GM08714 (cell line): ENCODE data around the gene SRP54.
A peak's percentile ranks its signal among the peaks of the same experiment; 100 is the strongest.

ENCODE experiments used
- H3K4me3 ChIP-seq: fragments of 200-500 bp; sonication (Bioruptor generic); 2 replicates; pipeline ENCODE4 v1.5.1; 2014; ENCODE audit warnings: mild to moderate bottlenecking, low read length, inconsistent platforms
- ZNF274 ChIP-seq: IDR thresholded peaks from 2 replicates; pipeline ENCODE4 v1.6.1; 2012; ENCODE audit warnings: mild to moderate bottlenecking, low read depth, low read length

The SRP54 gene

DNA sequence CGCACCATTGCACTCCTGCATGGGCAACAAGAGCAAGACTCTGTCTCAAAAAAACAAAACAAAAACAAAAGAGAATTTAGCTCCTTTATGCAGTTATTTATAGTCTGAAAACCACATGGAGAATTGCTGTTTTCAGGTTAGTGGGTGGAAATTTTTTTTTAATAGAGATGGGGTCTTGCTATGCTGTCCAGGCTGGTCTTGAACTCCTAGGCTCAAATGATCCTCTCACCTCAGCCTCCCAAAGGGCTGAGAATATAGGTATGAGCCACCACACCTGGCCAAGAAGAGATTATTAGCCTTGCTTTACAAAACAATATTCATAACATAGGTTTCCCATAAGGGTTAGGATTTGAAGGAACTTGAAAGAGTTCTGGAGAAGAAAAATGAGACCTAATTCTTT lies 12.1 kb upstream of the SRP54 start:
- H3K4me3 ChIP-seq, result no peak overlapping the region
- TF ChIP-seq ZNF274, result no peak

DNA sequence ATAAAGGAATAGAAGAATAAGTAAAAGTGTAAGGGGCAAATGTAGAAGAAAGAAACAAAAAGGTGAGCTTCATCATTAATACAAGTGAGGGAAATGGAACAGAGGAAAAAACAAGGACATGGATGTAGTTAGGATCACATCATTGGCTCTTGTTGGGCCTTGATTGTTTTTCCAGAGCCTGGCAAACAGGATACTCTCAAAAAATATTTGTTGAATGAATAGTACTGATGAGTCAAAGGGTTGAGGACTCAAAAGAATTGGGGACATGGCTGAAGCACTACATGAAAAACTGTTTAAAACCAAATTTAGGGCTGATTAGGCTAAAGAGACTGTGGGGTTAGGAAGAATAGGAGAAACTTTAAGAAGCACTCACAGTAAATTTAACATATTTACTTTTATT lies 11.4 kb upstream of the SRP54 start:
- H3K4me3 ChIP-seq, result no peak overlapping the region
- TF ChIP-seq ZNF274, result no peak

DNA sequence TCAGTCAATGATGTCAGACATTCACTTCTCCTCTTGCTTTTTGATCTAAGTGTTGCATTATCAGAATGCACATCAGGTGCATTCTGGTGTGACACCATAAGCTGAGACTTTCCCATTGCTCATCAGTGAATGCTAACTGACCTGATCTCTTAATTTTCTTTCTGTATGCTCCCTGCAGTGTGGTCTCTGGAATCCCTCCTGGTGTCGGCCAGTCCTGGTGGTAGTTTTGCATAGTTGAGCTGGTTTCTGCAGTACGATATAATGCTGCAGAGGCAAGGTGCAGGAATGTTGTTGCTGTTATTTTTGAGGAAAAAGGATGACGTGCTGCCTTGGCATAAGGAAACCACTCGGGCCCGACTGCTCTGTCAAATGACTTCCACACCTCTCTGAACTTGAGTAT lies 11.0 kb upstream of the SRP54 start:
- TF ChIP-seq ZNF274, result no peak
- H3K4me3 ChIP-seq, result no peak overlapping the region

DNA sequence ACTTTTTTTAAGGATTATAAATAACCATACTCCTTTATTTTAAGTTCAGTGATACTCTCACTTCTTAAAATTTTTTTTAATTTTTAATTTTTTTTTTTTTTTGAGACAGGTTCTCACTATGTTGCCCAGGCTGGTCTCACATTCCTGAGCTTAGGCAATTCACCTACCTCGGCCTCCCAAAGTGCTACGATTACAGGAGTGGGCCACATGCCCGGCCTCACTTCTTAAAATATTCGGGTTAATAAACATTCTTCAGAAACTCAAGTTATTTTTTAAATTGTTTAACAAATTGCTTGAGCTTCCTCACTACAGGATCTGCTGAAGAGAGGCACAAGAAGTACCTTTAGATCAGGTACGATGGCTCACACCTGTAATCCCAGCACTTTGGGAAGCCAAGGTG lies 4.3 kb upstream of the SRP54 start:
- no peak for TF ChIP-seq ZNF274
- H3K4me3 ChIP-seq, result no peak overlapping the region

DNA sequence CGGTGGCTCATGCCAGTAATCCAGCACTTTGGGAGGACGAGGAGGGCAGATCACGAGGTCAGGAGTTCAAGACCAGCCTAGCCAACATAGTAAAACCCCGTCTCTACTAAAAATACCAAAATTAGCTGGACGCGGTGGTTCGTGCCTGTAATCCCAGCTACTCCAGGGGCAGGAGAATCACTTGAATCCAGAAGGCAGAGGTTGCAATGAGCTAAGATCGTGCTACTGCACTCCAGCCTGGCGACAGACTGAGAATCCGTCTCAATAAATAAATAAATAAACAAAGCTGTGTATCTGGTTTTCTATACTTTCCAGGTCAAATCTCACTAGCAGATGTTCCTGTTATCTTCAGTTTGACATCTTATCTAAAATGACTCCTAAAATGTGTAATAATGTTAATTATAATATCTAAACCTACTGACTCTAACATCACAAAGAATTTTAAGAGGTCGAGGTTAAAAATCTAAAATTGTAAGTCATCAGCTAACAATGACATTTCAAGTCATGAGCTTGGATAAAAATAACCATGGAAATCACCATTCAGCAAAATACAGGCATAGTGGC lies 2.4 kb upstream of the SRP54 start:
- H3K4me3 ChIP-seq, result peak overlapping the region; percentile 89; the same call in 1 of the 2 replicates
- TF ChIP-seq ZNF274, result no peak

DNA sequence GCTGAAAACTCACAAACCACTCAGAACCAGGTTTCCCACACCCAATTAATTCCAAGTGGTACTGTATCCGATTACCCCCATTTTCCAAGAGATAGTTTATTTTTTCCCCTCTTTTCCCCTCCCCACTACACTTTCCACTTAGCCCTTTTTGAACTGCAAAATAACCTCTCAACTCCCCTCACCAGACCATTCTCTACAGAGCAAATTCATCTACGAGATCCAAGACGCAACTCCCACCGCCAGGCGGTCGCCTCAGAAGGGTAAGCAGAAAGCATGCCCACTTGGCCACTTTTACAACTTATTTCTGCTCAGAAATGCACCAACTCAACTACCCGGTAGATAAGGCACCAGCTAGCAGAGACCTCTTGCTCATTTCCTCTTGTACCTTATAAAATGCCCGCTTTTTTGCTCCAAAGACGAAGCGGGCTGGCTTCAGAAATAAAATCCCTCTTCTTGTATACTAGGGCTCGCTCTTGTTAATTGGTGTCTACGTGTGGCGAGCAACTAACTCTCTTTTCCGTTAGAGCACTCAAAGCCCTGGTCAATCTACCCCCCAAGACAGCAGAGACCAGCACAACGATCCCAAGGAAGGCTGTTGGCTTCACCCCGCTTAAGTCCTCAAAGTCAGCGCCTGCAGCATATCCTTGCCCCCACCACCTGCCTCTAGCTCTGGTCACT lies 910 bp upstream of the SRP54 start:
- TF ChIP-seq ZNF274, result no peak
- H3K4me3 ChIP-seq, result peak overlapping the region; percentile 89

DNA sequence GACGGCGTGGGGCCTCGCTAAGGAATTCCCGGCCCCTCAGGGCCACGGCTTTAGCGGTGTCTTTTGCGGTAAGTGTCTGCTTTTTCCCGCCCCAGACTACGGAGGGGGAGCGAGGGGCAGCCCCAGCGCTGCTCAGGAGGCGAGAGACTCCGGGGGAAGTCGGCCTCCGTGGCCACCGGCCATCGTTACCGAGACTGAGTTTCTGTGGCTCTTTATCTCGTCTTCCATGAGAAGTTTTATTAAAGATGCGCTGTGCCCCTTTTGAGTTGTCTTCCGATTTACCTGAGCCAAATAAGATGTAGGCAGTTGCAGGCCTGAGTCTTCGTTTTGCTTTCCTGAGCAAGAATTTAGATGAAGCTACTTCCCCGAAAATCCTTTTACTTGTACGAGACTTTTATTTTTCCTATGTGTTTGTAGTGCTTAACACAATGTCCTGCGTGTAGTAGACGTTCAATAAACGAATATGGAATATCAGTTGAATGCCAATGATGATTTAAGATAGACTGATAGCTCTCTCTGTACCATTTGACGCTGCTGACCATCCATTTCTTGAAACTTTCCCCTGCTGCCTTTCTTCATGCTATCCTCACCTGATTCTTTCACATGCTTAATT lies 462 bp downstream of the SRP54 start:
- H3K4me3 ChIP-seq, result peak overlapping the region; percentile 89
- TF ChIP-seq ZNF274, result no peak

DNA sequence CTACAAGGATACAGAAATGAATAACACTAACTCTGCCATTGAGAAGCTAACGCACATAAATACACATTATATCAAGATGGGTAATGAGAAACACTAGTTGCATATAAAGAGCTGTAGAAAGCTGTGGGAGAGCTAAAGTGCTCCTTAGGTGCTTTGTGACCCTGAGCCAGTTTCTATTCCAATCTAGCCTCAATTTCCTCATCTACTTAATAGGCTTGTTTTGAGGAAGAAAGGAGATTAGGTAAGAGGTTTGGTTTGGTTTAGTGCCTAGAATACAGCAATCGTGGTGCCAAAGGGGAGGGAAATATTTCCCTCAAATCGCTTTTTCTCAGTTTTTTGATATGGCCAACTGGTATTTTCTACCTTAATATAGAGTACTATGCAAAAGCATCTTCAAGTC lies 994 bp downstream of the SRP54 start:
- TF ChIP-seq ZNF274, result no peak
- peak overlapping the region; percentile 89 for H3K4me3 ChIP-seq

DNA sequence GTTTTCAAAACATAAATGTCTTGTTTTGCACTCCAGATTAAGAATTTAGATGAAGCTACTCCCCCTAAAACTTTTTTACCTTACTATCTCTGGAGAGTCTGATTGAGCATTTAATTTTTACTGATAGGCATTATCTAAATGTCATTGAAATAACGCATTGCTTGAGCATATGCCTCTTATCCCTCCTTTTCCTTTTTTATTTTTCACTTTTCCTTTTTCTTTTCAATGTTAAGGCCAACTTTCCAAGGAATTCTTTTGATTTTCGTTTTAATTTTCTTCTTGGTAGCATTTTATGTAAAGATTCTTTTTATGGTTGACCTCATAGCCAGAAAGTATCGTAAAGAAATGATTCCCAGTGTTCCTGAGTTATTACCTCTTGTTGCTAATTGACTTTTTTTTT lies 2.9 kb downstream of the SRP54 start:
- no peak for TF ChIP-seq ZNF274
- H3K4me3 ChIP-seq, result no peak overlapping the region

DNA sequence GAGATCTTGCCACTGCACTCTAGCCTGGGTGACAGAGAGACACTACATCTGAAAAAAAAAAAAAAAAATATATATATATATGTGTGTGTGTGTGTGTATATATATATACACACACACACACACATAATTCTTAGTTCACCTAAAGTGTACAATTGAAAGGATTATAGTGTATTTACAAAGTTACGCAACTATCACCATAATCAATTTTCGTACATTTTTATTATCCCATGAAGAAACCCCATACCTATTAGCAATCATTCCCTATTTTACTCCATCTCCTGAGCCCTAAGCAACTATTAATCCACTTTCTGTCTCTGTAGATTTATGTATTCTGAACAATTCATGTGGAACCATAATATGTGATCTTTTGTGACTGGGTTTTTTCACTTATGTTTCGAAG lies 4.4 kb downstream of the SRP54 start:
- no peak for TF ChIP-seq ZNF274
- H3K4me3 ChIP-seq, result no peak overlapping the region

DNA sequence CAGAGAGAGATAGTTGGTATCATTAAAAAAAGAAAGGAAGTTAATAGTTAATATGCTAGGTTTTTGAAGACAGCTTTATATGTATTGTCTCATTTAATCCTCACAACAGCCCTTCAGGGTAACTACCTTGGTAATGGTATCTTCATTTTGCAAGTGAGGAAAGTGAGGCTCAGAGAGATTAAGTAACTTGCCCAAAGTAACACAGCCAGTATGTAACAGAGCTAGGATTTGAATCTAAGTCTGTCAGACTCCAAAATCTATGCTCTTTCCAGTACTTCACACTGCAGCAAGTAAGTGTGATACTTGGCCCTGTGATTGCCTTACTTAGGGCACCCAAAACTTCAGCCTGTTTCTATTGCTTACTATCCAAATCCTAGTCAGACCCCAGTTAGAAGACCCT lies 7.0 kb downstream of the SRP54 start:
- no peak overlapping the region for H3K4me3 ChIP-seq
- TF ChIP-seq ZNF274, result no peak

DNA sequence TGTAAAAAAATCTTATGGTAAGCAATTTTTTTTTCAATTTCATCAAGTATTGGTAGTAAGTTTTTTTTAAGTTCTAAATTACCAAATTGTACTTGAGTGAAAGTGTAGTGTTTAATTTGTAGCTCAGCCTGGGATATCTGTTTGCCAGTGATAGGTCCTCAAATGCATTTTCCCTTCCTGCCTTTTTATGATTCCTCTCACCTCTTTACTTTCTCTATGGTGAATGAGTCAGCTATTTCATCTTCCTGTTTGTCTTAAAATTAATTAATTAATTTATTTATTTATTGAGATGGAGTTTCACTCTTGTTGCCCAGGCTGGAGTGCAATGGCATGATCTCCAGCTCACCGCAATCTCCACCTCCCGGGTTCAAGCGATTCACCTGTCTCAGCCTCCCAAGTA lies 10.6 kb downstream of the SRP54 start:
- TF ChIP-seq ZNF274, result no peak
- H3K4me3 ChIP-seq, result no peak overlapping the region

DNA sequence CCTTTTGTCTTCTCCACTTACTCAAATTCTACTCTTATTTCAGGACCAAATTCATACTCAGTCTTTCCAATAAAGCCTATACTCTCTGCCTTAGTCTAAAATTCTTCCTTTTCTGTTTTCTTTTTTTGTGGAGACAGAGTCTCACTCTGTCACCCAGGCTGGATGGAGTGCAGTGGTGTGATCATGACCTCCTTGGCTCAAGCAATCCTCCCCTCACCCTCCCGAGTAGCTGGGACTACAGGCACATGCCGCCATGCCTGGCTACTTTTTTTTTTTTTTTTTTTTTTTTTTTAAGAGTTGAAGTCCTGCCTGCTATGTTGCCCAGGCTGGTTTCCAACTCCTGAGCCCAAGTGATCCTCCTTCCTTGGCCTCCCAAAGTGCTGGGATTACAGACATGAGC lies 11.9 kb downstream of the SRP54 start:
- no peak overlapping the region for H3K4me3 ChIP-seq
- TF ChIP-seq ZNF274, result no peak

DNA sequence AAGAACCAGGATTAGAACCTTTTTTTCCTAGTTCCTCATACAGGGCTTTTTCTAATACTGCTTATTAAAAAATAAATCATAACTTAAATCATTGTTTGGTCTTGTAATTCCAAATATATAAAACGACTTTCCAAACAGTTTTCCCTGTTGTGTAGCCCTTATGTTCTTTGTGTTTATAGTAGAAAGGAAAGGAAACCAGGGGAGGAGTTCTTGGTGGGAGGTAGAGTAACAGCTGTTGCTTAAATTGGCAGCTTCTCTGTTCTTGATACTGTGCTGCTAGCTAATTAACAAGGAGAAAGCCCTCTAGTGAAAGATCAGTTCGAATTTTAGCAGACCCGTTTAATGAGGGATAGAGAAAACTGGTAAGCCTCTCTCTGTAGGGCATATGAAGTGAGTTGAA lies 15.0 kb downstream of the SRP54 start:
- TF ChIP-seq ZNF274, result no peak
- H3K4me3 ChIP-seq, result no peak overlapping the region

DNA sequence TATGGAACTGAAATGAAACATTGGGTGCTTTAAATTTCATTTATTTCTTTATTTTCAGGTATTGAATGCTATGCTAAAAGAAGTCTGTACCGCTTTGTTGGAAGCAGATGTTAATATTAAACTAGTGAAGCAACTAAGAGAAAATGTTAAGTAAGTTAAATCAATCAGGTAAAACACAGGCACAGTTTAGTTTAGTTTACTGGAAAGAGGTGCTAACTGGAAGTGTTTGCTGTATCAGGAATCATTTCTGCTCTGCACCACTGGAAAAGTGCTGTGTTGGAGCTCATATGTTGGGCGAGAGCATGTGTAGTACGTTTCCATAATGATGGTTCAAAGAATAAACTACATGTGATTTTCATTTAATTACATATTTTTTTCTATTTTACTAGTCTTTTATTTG lies 16.7 kb downstream of the SRP54 start:
- no peak for TF ChIP-seq ZNF274
- no peak overlapping the region for H3K4me3 ChIP-seq

DNA sequence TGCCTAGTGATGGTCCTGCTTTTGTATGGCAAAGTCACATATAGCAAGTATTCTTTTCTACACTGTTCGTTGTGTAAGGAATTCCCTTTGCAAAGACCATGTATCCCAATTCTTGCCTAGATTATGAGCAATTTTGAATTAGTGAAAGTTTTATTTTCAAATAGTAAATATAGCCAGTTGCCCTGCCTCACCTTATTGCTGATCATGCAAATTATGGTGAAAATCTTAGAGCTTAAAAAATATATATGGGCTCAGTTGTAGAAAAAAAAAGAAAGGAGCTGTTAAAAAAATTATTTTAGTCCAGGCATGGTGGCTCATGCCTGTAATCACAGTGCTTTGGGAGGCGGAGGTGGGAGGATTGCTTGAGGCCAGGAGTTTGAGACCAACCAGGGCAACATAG lies 18.8 kb downstream of the SRP54 start:
- H3K4me3 ChIP-seq, result no peak overlapping the region
- TF ChIP-seq ZNF274, result no peak

DNA sequence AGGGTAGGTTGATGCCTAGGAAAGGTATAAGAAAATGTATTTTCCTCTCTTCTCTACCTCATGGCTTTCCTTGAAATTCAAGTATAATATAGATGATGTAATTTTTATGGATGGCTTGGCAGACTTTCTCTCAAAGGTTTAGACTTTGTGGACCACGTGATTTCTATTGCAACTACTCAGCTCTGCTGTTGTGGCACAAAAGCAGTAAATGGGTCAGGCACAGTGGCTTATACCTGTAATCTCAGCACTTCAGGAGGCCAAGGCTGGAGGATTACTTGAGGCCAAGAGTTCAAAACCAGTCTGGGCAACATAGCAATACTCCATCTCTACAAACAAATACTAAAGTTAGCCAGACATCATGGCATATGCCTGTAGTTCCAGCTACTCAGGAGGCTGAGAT lies 22.0 kb downstream of the SRP54 start:
- no peak for TF ChIP-seq ZNF274
- H3K4me3 ChIP-seq, result no peak overlapping the region
